Measurements from ENCODE around the gene PACRG. TPM values are rescaled to one million over a fixed set of nuclear protein-coding genes. Genes with fewer than 3 reads are reported as not detected.

The PACRG gene
- total and polyA plus RNA-seq, 2 of the 13 experiments (the other 11 are each of a cell fraction or from before 2014, with no cell fraction given) = 0.13 TPM; not detected in 1

DNA sequence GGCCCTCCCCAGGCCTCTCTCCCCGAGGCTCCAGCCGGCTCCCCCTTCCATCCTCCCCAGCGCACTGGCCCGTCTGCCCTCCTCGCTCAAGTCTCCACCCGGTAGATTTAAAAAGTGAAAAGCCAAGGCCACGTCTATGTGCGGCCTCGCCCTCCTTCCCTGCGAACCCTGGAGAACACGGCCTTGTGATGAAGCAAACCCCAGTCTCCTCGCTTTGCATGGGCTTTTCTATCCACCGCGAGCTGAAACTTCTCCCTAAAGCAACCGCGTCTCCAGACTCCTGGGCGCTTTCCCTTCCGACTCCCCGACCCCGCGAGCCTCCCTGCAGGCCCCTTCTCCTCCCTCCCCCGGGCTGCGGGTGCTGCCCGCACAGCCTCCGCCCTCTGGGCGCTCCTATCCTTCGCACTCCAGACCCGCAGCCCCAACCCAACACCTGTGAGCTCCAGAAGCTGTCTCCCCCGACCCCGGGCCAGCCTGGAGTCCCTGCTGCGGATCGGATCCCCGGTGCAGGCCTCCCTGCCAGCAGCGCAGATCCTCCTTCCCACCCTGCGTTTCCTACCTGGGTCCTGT is 421.6 kb downstream of the PACRG start (continued):
- TF ChIP-seq ZNF362 (CRISPR knock-in tag; IDR thresholded peaks at IDR 0.05; ENCODE audit: borderline replicate concordance) = no peak
- TF ChIP-seq, protein P1, sequence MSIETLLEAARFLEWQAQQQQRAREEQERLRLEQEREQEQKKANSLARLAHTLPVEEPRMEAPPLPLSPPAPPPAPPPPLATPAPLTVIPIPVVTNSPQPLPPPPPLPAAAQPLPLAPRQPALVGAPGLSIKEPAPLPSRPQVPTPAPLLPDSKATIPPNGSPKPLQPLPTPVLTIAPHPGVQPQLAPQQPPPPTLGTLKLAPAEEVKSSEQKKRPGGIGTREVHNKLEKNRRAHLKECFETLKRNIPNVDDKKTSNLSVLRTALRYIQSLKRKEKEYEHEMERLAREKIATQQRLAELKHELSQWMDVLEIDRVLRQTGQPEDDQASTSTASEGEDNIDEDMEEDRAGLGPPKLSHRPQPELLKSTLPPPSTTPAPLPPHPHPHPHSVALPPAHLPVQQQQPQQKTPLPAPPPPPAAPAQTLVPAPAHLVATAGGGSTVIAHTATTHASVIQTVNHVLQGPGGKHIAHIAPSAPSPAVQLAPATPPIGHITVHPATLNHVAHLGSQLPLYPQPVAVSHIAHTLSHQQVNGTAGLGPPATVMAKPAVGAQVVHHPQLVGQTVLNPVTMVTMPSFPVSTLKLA (IDR thresholded peaks at IDR 0.05) = no peak
- no peak for TF ChIP-seq ZNF12 (CRISPR knock-in tag; IDR thresholded peaks at IDR 0.05)
- no peak for TF ChIP-seq ZNF850 (CRISPR knock-in tag; conservative IDR thresholded peaks at IDR 0.05)

GRCh38 chr6:163151212-163151611 is 423.4 kb downstream of the PACRG start:
- no peak overlapping the region for H3K4me3 ChIP-seq (replicated peaks in 1 of 3; ENCODE audit: insufficient read depth in 1 of 3, low read depth in 2 of 3, low read length in 3 of 3)
- no TSS peak for BruUV-seq (replicated peaks)
- H3K27me3 ChIP-seq (ENCODE audit: control insufficient read depth in 1 of 2, insufficient read depth in 2 of 2, low read length in 2 of 2) = peaks cover 0 to 28% of the 10 kb centered on the region in 2 experiments; a peak in 3 of 5 replicates
- DNase-seq (ENCODE audit: low spot score) (no peak), FAIRE-seq (no peak), ATAC-seq (no peak)
- no peak overlapping the region for H3K9ac ChIP-seq (ENCODE audit: insufficient read depth, low read depth, low read length)
- POLR2A ChIA-PET = no interaction called here
- in situ Hi-C loops (cut with HindIII; ENCODE audit: extremely low pct_ligation_motif_present, low pct_unique_long_range_greater_than_20kb) = no loop called here
- 12% methylated on average over 6 of the region's 6 CpGs for WGBS (ENCODE audit: low lambda C conversion rate)
- H2AFZ ChIP-seq (ENCODE audit: low read length) = no peak overlapping the region
- no peaks in the 10 kb centered on the region for H4K20me1 ChIP-seq (ENCODE audit: insufficient read depth, low read length)
- no peaks in the 10 kb centered on the region for H3K36me3 ChIP-seq (replicated peaks in 1 of 2; ENCODE audit: control insufficient read depth in 1 of 2, insufficient read depth in 2 of 2, low read length in 2 of 2)
- H3K27ac ChIP-seq (ENCODE audit: extremely low read length, insufficient read depth, low read length) = no peak overlapping the region
- intact Hi-C loops (cut with micrococcal nuclease; ENCODE audit: unreplicated experiment) = no loop called here
- H3K4me1 ChIP-seq (ENCODE audit: insufficient read depth, low read length) = no peaks in the 10 kb centered on the region
- CTCF ChIA-PET (ENCODE audit: low intra/inter-chr PET ratio, low total read pairs) = no interaction called here
- H3K4me2 ChIP-seq (ENCODE audit: low read depth, low read length) = no peak overlapping the region
- no peaks in the 10 kb centered on the region for H3K79me2 ChIP-seq (ENCODE audit: insufficient read depth, low read length)
- no peaks in the 10 kb centered on the region for H3K9me3 ChIP-seq (ENCODE audit: low read length)
- no peak for TF ChIP-seq SETDB1 (CRISPR knock-in tag; IDR thresholded peaks at IDR 0.05; ENCODE audit: borderline replicate concordance)
- no peak for TF ChIP-seq ZNF776 (CRISPR knock-in tag; IDR thresholded peaks at IDR 0.05)
- TF ChIP-seq, protein P2, sequence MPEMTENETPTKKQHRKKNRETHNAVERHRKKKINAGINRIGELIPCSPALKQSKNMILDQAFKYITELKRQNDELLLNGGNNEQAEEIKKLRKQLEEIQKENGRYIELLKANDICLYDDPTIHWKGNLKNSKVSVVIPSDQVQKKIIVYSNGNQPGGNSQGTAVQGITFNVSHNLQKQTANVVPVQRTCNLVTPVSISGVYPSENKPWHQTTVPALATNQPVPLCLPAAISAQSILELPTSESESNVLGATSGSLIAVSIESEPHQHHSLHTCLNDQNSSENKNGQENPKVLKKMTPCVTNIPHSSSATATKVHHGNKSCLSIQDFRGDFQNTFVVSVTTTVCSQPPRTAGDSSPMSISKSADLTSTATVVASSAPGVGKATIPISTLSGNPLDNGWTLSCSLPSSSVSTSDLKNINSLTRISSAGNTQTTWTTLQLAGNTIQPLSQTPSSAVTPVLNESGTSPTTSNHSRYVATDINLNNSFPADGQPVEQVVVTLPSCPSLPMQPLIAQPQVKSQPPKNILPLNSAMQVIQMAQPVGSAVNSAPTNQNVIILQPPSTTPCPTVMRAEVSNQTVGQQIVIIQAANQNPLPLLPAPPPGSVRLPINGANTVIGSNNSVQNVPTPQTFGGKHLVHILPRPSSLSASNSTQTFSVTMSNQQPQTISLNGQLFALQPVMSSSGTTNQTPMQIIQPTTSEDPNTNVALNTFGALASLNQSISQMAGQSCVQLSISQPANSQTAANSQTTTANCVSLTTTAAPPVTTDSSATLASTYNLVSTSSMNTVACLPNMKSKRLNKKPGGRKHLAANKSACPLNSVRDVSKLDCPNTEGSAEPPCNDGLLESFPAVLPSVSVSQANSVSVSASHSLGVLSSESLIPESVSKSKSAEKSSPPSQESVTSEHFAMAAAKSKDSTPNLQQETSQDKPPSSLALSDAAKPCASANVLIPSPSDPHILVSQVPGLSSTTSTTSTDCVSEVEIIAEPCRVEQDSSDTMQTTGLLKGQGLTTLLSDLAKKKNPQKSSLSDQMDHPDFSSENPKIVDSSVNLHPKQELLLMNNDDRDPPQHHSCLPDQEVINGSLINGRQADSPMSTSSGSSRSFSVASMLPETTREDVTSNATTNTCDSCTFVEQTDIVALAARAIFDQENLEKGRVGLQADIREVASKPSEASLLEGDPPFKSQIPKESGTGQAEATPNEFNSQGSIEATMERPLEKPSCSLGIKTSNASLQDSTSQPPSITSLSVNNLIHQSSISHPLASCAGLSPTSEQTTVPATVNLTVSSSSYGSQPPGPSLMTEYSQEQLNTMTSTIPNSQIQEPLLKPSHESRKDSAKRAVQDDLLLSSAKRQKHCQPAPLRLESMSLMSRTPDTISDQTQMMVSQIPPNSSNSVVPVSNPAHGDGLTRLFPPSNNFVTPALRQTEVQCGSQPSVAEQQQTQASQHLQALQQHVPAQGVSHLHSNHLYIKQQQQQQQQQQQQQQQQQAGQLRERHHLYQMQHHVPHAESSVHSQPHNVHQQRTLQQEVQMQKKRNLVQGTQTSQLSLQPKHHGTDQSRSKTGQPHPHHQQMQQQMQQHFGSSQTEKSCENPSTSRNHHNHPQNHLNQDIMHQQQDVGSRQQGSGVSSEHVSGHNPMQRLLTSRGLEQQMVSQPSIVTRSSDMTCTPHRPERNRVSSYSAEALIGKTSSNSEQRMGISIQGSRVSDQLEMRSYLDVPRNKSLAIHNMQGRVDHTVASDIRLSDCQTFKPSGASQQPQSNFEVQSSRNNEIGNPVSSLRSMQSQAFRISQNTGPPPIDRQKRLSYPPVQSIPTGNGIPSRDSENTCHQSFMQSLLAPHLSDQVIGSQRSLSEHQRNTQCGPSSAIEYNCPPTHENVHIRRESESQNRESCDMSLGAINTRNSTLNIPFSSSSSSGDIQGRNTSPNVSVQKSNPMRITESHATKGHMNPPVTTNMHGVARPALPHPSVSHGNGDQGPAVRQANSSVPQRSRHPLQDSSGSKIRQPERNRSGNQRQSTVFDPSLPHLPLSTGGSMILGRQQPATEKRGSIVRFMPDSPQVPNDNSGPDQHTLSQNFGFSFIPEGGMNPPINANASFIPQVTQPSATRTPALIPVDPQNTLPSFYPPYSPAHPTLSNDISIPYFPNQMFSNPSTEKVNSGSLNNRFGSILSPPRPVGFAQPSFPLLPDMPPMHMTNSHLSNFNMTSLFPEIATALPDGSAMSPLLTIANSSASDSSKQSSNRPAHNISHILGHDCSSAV (CRISPR knock-in tag; IDR thresholded peaks at IDR 0.05; ENCODE audit: borderline replicate concordance) = no peak
- TF ChIP-seq USF2 (IDR thresholded peaks at IDR 0.05; ENCODE audit: low read depth, low read length) = no peak
- TF ChIP-seq USF2 (CRISPR knock-in tag; IDR thresholded peaks at IDR 0.05; ENCODE audit: borderline replicate concordance) = no peak
